GM10248 (cell line): Measurements from ENCODE around the gene ANP32E.
A peak's percentile ranks its signal among the peaks of the same experiment; 100 is the strongest.

Experiments used
- CTCF ChIA-PET: fragments of 300-600 bp; sonication (Branson Sonifier 250); formaldehyde crosslinking; extraction: SDS; loops from one replicate; lab custom pipeline; 2021; ENCODE audit warnings: antibody characterized with exemption; lab: Yijun Ruan, JAX
- POLR2A ChIA-PET: fragments of 350-650 bp; sonication (Branson Sonifier 250); formaldehyde crosslinking; extraction: SDS; loops from one replicate; lab custom pipeline; 2020; ENCODE audit warnings: antibody characterized with exemption; lab: Yijun Ruan, JAX
- DNase-seq: peaks from one replicate; pipeline ENCODE4 v3.0.0; 2012; ENCODE audit errors: extremely low spot score
- CTCF ChIP-seq: IDR thresholded peaks from 2 replicates; pipeline ENCODE4 v1.5.1; 2012; ENCODE audit warnings: mild to moderate bottlenecking, low read depth; ENCODE audit errors: extremely low read depth, missing control alignments, control extremely low read depth

The ANP32E gene

GRCh38 chr1:150173141-150173585, 62.7 kb downstream of the ANP32E start:
- no peak for DNase-seq
- TF ChIP-seq CTCF: no peak
- POLR2A ChIA-PET: no interaction called here
- CTCF ChIA-PET: interaction anchor here (2.7 to 14.0 kb wide), 2 partner anchors 14 to 97 kb away, joined by 13 to 247 read pairs; no protein-coding TSS in a partner anchor

DNA sequence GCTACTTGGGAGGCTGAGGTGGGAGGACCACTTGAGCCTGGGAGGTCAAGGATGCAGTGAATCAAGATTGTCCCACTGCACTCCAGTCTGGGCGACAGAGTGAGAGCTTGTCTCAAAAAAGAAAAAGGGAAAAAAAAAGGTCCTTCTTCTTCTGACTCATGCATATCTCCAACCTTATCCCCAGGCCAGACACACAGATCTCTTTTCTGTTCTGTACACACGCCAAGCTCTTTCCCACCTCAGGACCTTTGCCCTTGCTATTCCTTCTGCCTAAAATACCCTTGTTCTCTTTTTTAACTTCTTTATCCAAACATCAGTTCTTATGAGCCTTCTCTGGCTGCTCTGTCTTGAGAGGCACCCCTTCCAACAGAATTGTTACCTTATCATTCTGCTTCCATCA, 64.1 kb downstream of the ANP32E start:
- DNase-seq: no peak
- ChIA-PET POLR2A (no interaction called here), CTCF (interaction anchor here (1.4 to 14.0 kb wide), 5 partner anchors 11 to 328 kb away, joined by 3 to 247 read pairs (median 13); no protein-coding TSS in a partner anchor)
- no peak for TF ChIP-seq CTCF

DNA sequence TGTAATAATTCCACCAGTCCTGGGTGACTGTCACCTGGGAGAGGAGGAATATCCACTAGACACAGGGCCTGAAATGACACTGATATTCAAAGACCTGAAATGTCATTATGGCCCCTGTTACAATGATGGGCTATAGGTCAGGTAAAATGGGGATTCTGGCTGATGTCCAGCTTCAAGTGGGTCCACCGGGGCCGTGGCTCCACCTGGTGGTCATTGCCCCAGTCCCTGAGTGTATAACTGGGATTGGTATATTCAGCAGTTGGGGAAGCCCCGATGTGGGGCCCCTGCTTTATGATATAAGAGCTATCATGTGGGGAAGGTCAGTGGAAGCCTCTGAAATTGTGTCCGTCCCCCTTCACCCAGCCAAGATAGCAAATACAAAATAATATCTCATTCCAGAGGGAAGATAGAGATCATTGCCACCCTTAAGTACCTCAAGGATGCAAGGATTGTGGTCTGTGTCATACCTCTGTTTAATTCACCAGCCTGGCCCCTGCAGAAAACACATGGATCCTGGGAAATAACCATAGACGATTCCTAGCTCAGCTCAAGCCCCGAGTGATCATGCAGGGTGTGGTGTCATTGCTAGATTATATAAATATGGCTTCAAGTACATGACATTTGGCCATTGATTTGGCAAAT, 66.8 kb downstream of the ANP32E start:
- CTCF ChIA-PET: interaction anchor here (0.7 to 14.0 kb wide), 27 partner anchors 8 to 281 kb away, joined by 3 to 247 read pairs (median 6); partner anchors contain the start of gene VPS45
- peak; percentile 81 for TF ChIP-seq CTCF
- POLR2A ChIA-PET: interaction anchor here (2.9 kb wide), 1 partner anchor 282 kb away, joined by 9 read pairs; a partner anchor contains a TSS
- peak; percentile 77 for DNase-seq
